ENCODE measurements around the gene IKZF1.

- TF ChIP-seq, protein P1, sequence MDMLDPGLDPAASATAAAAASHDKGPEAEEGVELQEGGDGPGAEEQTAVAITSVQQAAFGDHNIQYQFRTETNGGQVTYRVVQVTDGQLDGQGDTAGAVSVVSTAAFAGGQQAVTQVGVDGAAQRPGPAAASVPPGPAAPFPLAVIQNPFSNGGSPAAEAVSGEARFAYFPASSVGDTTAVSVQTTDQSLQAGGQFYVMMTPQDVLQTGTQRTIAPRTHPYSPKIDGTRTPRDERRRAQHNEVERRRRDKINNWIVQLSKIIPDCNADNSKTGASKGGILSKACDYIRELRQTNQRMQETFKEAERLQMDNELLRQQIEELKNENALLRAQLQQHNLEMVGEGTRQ (CRISPR knock-in tag; IDR thresholded peaks at IDR 0.05) = no peak
- no peak for TF ChIP-seq FOXJ2 (tag; IDR thresholded peaks at IDR 0.05)
- no peak for TF ChIP-seq NCOR1 (IDR thresholded peaks at IDR 0.05)
- TF ChIP-seq RNF2 (IDR thresholded peaks at IDR 0.05) = no peak
- no peak for TF ChIP-seq L3MBTL2 (IDR thresholded peaks at IDR 0.05)
- no peak for TF ChIP-seq ZNF232 (CRISPR knock-in tag; IDR thresholded peaks at IDR 0.05)
- no peak for TF ChIP-seq RHOXF2B (CRISPR knock-in tag; conservative IDR thresholded peaks at IDR 0.05)
- TF ChIP-seq HDAC3 (IDR thresholded peaks at IDR 0.05; ENCODE audit: borderline replicate concordance, partially characterized antibody) = no peak
- TF ChIP-seq, protein P2, sequence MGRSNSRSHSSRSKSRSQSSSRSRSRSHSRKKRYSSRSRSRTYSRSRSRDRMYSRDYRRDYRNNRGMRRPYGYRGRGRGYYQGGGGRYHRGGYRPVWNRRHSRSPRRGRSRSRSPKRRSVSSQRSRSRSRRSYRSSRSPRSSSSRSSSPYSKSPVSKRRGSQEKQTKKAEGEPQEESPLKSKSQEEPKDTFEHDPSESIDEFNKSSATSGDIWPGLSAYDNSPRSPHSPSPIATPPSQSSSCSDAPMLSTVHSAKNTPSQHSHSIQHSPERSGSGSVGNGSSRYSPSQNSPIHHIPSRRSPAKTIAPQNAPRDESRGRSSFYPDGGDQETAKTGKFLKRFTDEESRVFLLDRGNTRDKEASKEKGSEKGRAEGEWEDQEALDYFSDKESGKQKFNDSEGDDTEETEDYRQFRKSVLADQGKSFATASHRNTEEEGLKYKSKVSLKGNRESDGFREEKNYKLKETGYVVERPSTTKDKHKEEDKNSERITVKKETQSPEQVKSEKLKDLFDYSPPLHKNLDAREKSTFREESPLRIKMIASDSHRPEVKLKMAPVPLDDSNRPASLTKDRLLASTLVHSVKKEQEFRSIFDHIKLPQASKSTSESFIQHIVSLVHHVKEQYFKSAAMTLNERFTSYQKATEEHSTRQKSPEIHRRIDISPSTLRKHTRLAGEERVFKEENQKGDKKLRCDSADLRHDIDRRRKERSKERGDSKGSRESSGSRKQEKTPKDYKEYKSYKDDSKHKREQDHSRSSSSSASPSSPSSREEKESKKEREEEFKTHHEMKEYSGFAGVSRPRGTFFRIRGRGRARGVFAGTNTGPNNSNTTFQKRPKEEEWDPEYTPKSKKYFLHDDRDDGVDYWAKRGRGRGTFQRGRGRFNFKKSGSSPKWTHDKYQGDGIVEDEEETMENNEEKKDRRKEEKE (IDR thresholded peaks at IDR 0.05; ENCODE audit: borderline replicate concordance in 1 of 2, control insufficient read depth in 1 of 2, low read depth in 2 of 2, low read length in 1 of 2) = no peak
- no peak for TF ChIP-seq STAT6 (CRISPR knock-in tag; IDR thresholded peaks at IDR 0.05)
- no peak for TF ChIP-seq JUND (IDR thresholded peaks at IDR 0.05; ENCODE audit: borderline replicate concordance, low read depth, low read length)
- TF ChIP-seq JUND (tag; IDR thresholded peaks at IDR 0.05; ENCODE audit: borderline replicate concordance, low read depth, low read length) = no peak
- no peak for TF ChIP-seq CBX8 (IDR thresholded peaks at IDR 0.05; ENCODE audit: borderline replicate concordance, extremely low read depth, low read depth, low read length, poor library complexity, severe bottlenecking)
- TF ChIP-seq, protein P3, sequence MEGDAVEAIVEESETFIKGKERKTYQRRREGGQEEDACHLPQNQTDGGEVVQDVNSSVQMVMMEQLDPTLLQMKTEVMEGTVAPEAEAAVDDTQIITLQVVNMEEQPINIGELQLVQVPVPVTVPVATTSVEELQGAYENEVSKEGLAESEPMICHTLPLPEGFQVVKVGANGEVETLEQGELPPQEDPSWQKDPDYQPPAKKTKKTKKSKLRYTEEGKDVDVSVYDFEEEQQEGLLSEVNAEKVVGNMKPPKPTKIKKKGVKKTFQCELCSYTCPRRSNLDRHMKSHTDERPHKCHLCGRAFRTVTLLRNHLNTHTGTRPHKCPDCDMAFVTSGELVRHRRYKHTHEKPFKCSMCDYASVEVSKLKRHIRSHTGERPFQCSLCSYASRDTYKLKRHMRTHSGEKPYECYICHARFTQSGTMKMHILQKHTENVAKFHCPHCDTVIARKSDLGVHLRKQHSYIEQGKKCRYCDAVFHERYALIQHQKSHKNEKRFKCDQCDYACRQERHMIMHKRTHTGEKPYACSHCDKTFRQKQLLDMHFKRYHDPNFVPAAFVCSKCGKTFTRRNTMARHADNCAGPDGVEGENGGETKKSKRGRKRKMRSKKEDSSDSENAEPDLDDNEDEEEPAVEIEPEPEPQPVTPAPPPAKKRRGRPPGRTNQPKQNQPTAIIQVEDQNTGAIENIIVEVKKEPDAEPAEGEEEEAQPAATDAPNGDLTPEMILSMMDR (IDR thresholded peaks at IDR 0.05 in 2 of 3, conservative IDR thresholded peaks at IDR 0.05 in 1 of 3; ENCODE audit: insufficient read depth in 2 of 3, low read depth in 1 of 3, low read length in 3 of 3) = no peak
Measured at GRCh38 chr7:50276483-50276882, 28.0 kb upstream of the IKZF1 start.
